Stomach smooth muscle (tissue), 2 donors: ENCODE data around the gene ALDH4A1.

ENCODE experiments used
- H3K27ac ChIP-seq: one replicate; pipeline ENCODE4 v1.7.0; 2013; ENCODE audit warnings: mild to moderate bottlenecking, low read length, inconsistent platforms
- H3K27me3 ChIP-seq, 2 donors: one replicate each; pipeline ENCODE4 v1.7.0; 2013; ENCODE audit warnings: low read length in 2 of 2; ENCODE audit not compliant: insufficient read depth in 2 of 2, control insufficient read depth in 1 of 2
- H3K36me3 ChIP-seq, 2 donors: one replicate each; pipeline ENCODE4 v1.7.0; 2013; ENCODE audit warnings: low read length in 2 of 2; ENCODE audit not compliant: control insufficient read depth in 2 of 2, insufficient read depth in 2 of 2
- H3K4me1 ChIP-seq: one replicate; pipeline ENCODE4 v1.7.0; 2013; ENCODE audit warnings: low read length; ENCODE audit not compliant: control insufficient read depth, insufficient read depth
- H3K4me3 ChIP-seq, 2 donors: one replicate each; pipeline ENCODE4 v1.7.0; 2013; ENCODE audit warnings: low read length in 2 of 2
- H3K9ac ChIP-seq, 2 donors: one replicate each; pipeline ENCODE4 v1.7.0; 2013; ENCODE audit warnings: low read length in 2 of 2, mild to moderate bottlenecking in 1 of 2
- H3K9me3 ChIP-seq, 2 donors: one replicate each; pipeline ENCODE4 v1.7.0; 2013; ENCODE audit warnings: low read length in 2 of 2; ENCODE audit not compliant: control insufficient read depth in 2 of 2
- donor health status: healthy.
- donor health status: Pancreatic carcinoma.

ALDH4A1 gene

GRCh38 chr1:18908911-18909771 lies 6.8 kb upstream of the ALDH4A1 start:
- no peaks in the 10 kb centered on the region for H3K27me3 ChIP-seq
- H3K4me3 ChIP-seq: no peak overlapping the region
- H3K9ac ChIP-seq: no peak overlapping the region
- peak overlapping the region; percentile 67 for H3K27ac ChIP-seq
- H3K4me1 ChIP-seq: peaks cover 28% of the 10 kb centered on the region
- H3K36me3 ChIP-seq: peaks cover 29 to 32% of the 10 kb centered on the region in 2 donors
- no peaks in the 10 kb centered on the region for H3K9me3 ChIP-seq

- H3K36me3 ChIP-seq: peaks cover 29 to 32% of the 10 kb centered on the region in 2 donors
- H3K27ac ChIP-seq: peak overlapping the region; percentile 67
- peak overlapping the region; percentile 26 to 51 for H3K9ac ChIP-seq
- no peak overlapping the region for H3K4me3 ChIP-seq
- peaks cover 25% of the 10 kb centered on the region for H3K4me1 ChIP-seq
- H3K27me3 ChIP-seq: no peaks in the 10 kb centered on the region
- H3K9me3 ChIP-seq: no peaks in the 10 kb centered on the region
These were observed 5.8 kb upstream of the ALDH4A1 start for GRCh38 chr1:18907917-18908845.

GRCh38 chr1:18907021-18907916 lies 4.9 kb upstream of the ALDH4A1 start:
- Histone ChIP-seq H3K4me1 (peaks cover 23% of the 10 kb centered on the region), H3K27me3 (no peaks in the 10 kb centered on the region), H3K36me3 (peaks cover 29 to 32% of the 10 kb centered on the region in 2 donors), H3K4me3 (peak overlapping the region in 1 of 2 donors; percentile 40), H3K9ac (peak overlapping the region; percentile 26 to 51), H3K9me3 (no peaks in the 10 kb centered on the region), H3K27ac (peak overlapping the region; percentile 67)

GRCh38 chr1:18903291-18903756 lies 969 bp upstream of the ALDH4A1 start:
- Histone ChIP-seq H3K4me1 (peaks cover 35% of the 10 kb centered on the region), H3K27ac (peak overlapping the region; percentile 93), H3K4me3 (peak overlapping the region; percentile 83 to 85), H3K9ac (peak overlapping the region; percentile 71 to 73), H3K36me3 (peaks cover 4 to 6% of the 10 kb centered on the region in 2 donors), H3K27me3 (no peaks in the 10 kb centered on the region), H3K9me3 (no peaks in the 10 kb centered on the region)

GRCh38 chr1:18901952-18902522 lies 318 bp downstream of the ALDH4A1 start:
- no peaks in the 10 kb centered on the region for H3K27me3 ChIP-seq
- H3K4me3 ChIP-seq: peak overlapping the region; percentile 83 to 85
- peaks cover 6 to 7% of the 10 kb centered on the region in 2 donors for H3K36me3 ChIP-seq
- peak overlapping the region; percentile 93 for H3K27ac ChIP-seq
- peaks cover 24% of the 10 kb centered on the region for H3K4me1 ChIP-seq
- H3K9me3 ChIP-seq: no peaks in the 10 kb centered on the region
- H3K9ac ChIP-seq: peak overlapping the region; percentile 73 to 91

- Histone ChIP-seq H3K36me3 (peaks cover 6% of the 10 kb centered on the region in 2 donors), H3K9ac (peak overlapping the region; percentile 5 to 73), H3K27ac (no peak overlapping the region), H3K9me3 (no peaks in the 10 kb centered on the region), H3K4me3 (peak overlapping the region; percentile 83 to 85), H3K4me1 (peaks cover 22% of the 10 kb centered on the region), H3K27me3 (no peaks in the 10 kb centered on the region)
These were observed 1.0 kb downstream of the ALDH4A1 start for GRCh38 chr1:18901147-18901951.

- Histone ChIP-seq H3K9ac (no peak overlapping the region), H3K4me1 (peaks cover 22% of the 10 kb centered on the region), H3K9me3 (no peaks in the 10 kb centered on the region), H3K27ac (no peak overlapping the region), H3K27me3 (no peaks in the 10 kb centered on the region), H3K4me3 (no peak overlapping the region), H3K36me3 (peaks cover under 1 to 5% of the 10 kb centered on the region in 2 donors)
These were observed 2.0 kb downstream of the ALDH4A1 start for GRCh38 chr1:18900303-18900841.

- H3K4me3 ChIP-seq: no peak overlapping the region
- peaks cover 0 to 5% of the 10 kb centered on the region in 2 donors for H3K36me3 ChIP-seq
- no peaks in the 10 kb centered on the region for H3K27me3 ChIP-seq
- H3K9me3 ChIP-seq: no peaks in the 10 kb centered on the region
- peaks cover 22% of the 10 kb centered on the region for H3K4me1 ChIP-seq
- H3K27ac ChIP-seq: no peak overlapping the region
- H3K9ac ChIP-seq: no peak overlapping the region
These were observed 2.8 kb downstream of the ALDH4A1 start for GRCh38 chr1:18899363-18900049.

- Histone ChIP-seq H3K36me3 (peaks cover 0 to 5% of the 10 kb centered on the region in 2 donors), H3K27ac (no peak overlapping the region), H3K9me3 (no peaks in the 10 kb centered on the region), H3K4me1 (peaks cover 22% of the 10 kb centered on the region), H3K4me3 (no peak overlapping the region), H3K27me3 (no peaks in the 10 kb centered on the region), H3K9ac (no peak overlapping the region)
These were observed 3.8 kb downstream of the ALDH4A1 start for GRCh38 chr1:18898567-18898966.
